GM10266 (cell line): ENCODE results near the gene RPS6KA5.
"Not testable (repeated sequence)": the region's sequence is repeated elsewhere in the genome, so short reads cannot be mapped to it uniquely, and the experiment has no call there.

ENCODE experiments used
- DNase-seq: peaks from one replicate; pipeline ENCODE4 v3.0.0; 2012; ENCODE audit errors: extremely low spot score
- CTCF ChIP-seq: IDR thresholded peaks from 2 replicates; pipeline ENCODE4 v1.5.1; 2012; ENCODE audit warnings: mild to moderate bottlenecking, low read depth; ENCODE audit not compliant: control insufficient read depth, insufficient read depth; ENCODE audit errors: missing control alignments

RPS6KA5 gene

GRCh38 chr14:90828642-90829487, 231.6 kb downstream of the RPS6KA5 start:
- TF ChIP-seq CTCF = no peak
- peak; percentile 68 for DNase-seq

- no peak for TF ChIP-seq CTCF
- DNase-seq = peak; percentile 93
These were observed 232.4 kb downstream of the RPS6KA5 start for GRCh38 chr14:90827919-90828610.

GRCh38 chr14:90823542-90823941, 236.9 kb downstream of the RPS6KA5 start:
- DNase-seq = not testable (repeated sequence)

- peak; percentile 58 for DNase-seq
- no peak for TF ChIP-seq CTCF
These were observed 239.5 kb downstream of the RPS6KA5 start for GRCh38 chr14:90820958-90821357.

GRCh38 chr14:90819734-90820393, 240.6 kb downstream of the RPS6KA5 start:
- no peak for DNase-seq
- no peak for TF ChIP-seq CTCF

- TF ChIP-seq CTCF = no peak
- no peak for DNase-seq
These were observed 241.7 kb downstream of the RPS6KA5 start for GRCh38 chr14:90818715-90819114.

GRCh38 chr14:90816681-90817436, 243.6 kb downstream of the RPS6KA5 start:
- DNase-seq = no peak
- TF ChIP-seq CTCF = no peak
